ENCODE results near the gene RALGAPA2. TPM values are rescaled to one million over a fixed set of nuclear protein-coding genes. Genes with fewer than 3 reads are reported as not detected.
A peak's percentile ranks its signal among the peaks of the same experiment; 100 is the strongest.

RALGAPA2 gene
- total and polyA plus RNA-seq, 2 experiments from 2014 or later: 13.1 to 43.4 TPM

GRCh38 chr20:20683020-20683419, 29.4 kb downstream of the RALGAPA2 start:
- Mint-ChIP-seq H3K36me3 (ENCODE audit: low read depth) (no peaks in the 10 kb centered on the region; the same call in 2 of the 3 replicates), H3K4me3 (no peak overlapping the region), H3K4me1 (peaks cover 13% of the 10 kb centered on the region), H3K27ac (peak overlapping the region; percentile 6; the same call in 1 of the 2 replicates), H3K9me3 (no peaks in the 10 kb centered on the region), H3K27me3 (ENCODE audit: insufficient read depth, low read depth, poor library complexity) (no peaks in the 10 kb centered on the region)
- ATAC-seq (no peak), DNase-seq (ENCODE audit: low spot score) (no peak)
- Histone ChIP-seq H3K4me2 (no peak overlapping the region), H3K4me3 (no peak overlapping the region), H3K27me3 (ENCODE audit: insufficient read depth) (no peaks in the 10 kb centered on the region), H3K79me2 (replicated peaks; ENCODE audit: insufficient read depth) (peaks cover 64% of the 10 kb centered on the region), H3K4me1 (ENCODE audit: insufficient read depth) (peaks cover under 1% of the 10 kb centered on the region; the same call in 1 of the 2 replicates), H3F3A (replicated peaks; ENCODE audit: low read depth) (no peaks in the 10 kb centered on the region), H3K9me2 (ENCODE audit: insufficient read depth) (no peaks in the 10 kb centered on the region), H4K20me1 (replicated peaks; ENCODE audit: insufficient read depth) (peaks cover 4% of the 10 kb centered on the region), H3K36me3 (ENCODE audit: insufficient read depth) (no peaks in the 10 kb centered on the region), H3K27ac (ENCODE audit: low read depth) (no peak overlapping the region), H2AFZ (no peak overlapping the region)
- no peak for TF ChIP-seq ZNF462 (CRISPR knock-in tag; IDR thresholded peaks at IDR 0.05)
- TF ChIP-seq ZNF331 (CRISPR knock-in tag; IDR thresholded peaks at IDR 0.05; ENCODE audit: low read depth): no peak
- TF ChIP-seq JUNB (IDR thresholded peaks at IDR 0.05; ENCODE audit: unreplicated experiment): no peak
- no peak for TF ChIP-seq ZNF114 (CRISPR knock-in tag; IDR thresholded peaks at IDR 0.05)
- TF ChIP-seq EZH2phosphoT487 (IDR thresholded peaks at IDR 0.05; ENCODE audit: unreplicated experiment): no peak
- no peak for TF ChIP-seq CTCF (conservative IDR thresholded peaks at IDR 0.05; ENCODE audit: low read depth in 2 of 2)
- TF ChIP-seq NANOG (IDR thresholded peaks at IDR 0.05; ENCODE audit: borderline replicate concordance): no peak
